HG03159 (cell line): ENCODE measurements around the gene DBN1.

Source experiments
- ATAC-seq: cut with Tn5 transposase; IDR thresholded peaks from one replicate; pipeline ENCODE4 v1.9.1; 2021; ENCODE audit warnings: mild to moderate bottlenecking, moderate library complexity; ENCODE audit not compliant: unreplicated experiment

The DBN1 gene

GRCh38 chr5:177505075-177505474 lies 31.6 kb upstream of the DBN1 start:
- no peak for ATAC-seq

DNA sequence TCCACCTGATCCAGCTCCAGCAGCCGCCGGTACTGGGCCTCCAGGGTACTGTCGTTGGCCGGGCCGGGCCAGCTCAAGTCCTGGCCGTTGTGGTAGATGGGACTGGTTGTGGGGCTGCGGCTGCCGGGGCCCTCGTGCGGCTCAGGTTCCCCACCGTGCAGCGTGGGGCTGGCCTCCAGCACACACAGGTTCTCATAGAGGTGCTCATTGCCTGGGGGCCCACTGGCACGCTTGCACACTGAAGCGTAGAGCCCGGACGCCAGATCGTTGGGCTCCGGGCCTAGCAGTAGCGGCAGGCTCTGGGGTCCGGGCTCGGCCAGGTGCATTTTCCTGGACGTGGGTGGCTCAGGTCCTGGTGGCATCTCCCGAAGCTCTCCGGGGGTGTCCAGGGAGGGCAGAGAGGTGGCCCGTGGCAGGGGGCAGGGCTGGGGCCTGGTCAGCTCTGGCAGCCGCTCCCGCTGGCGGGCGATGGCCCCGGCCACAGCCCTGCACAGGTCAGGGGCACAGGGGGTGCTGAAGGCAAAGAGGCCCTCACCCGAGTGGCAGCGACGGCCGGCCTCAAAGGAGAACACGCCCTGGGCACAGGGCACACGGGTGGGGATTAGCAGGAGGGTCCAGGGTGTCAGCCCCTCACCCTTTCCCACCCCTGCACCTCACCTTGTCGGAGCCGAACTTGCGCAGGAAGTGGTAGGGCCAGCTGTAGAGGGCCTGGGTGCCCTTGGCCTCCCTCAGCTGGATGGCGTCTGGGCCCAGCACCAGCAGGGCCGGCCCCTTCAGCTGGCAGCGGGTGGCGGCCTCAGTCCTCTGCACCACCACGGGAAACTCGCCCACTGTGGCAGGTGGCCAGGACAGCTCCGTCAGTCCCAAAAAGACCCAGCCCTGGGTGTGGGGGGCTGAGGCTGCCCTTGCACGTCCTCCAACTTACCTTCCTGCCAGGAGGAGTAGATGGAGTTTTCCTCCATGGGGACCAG lies 30.9 kb upstream of the DBN1 start:
- ATAC-seq, result no peak

DNA sequence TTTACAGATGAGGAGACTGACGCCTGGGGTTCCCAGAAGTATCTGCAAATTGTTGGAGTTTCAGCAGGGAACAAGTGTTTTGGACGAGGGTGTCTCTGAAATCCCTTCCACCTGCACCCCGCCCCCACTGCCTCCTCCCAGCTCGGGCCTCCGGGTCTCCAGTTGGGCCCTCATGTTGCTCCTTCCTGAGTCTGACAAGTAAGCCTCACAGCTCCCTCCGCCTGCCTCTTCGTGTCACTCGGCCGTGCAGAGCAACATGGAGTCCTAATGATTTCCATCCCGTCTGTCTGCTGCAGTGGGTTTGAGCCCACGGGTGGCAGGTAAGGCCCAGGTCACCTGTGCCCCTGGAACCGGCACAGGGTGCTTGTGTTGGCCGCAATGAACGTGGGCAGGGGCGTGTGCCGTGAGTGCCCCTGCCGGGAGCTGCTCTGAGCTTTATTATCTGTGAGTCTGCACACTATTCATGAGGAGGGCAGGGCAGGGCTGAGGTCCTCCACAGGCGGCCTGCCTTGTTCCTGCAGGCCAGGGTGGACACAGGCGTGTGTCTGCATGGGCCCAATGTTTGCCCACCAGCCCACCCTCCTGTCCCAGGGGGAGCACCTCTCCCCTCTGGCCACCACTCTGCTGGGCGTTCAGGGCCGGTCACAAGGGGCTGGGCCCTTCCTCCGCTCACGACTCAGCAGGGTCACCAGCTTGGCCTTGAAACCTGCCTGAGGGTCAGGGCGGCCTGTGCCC lies 30.1 kb upstream of the DBN1 start:
- ATAC-seq, result no peak

- no peak for ATAC-seq
Measured at GRCh38 chr5:177502886-177503285, 29.5 kb upstream of the DBN1 start.

DNA sequence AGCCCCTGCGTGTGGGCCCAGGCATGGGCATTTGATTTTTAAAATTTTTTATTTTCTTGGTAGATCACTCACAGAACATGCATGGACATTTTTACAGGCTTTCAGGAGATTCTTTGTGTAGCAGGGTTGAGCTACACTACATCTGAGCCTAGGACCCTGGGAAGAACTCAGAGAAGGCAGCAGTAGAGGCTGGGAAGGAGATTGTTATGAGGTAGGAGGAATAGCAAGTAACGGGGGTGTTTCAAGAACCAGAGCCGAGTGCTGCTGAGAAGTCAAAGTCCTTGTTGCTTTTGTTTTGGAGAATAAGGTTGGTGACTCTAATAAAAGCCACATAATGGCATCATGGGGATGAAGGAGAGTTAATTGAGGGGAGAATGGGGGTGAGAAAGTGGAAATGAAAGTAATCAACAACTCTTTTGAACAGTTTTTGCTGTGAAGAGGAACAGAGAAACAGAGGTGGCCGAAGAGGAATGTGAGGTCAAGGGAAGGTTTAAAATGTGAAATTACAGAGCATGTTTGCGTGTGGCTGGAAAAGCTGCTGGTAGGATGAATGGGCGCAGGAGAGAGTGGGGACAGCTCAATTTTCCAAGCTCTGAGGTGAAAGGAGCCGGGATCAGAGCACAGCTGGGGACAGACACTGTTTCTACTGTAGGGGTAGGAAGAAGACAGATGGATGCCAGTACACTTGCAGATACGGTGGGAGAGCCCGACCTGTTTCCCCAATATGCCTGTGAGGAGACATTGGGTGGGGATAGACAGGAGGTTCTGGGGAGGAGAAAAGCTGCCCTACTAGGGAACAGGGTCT lies 28.6 kb upstream of the DBN1 start:
- ATAC-seq, result no peak

- ATAC-seq, result no peak
Measured at GRCh38 chr5:177500685-177501522, 27.5 kb upstream of the DBN1 start.

GRCh38 chr5:177499842-177500241 lies 26.4 kb upstream of the DBN1 start:
- ATAC-seq, result no peak

DNA sequence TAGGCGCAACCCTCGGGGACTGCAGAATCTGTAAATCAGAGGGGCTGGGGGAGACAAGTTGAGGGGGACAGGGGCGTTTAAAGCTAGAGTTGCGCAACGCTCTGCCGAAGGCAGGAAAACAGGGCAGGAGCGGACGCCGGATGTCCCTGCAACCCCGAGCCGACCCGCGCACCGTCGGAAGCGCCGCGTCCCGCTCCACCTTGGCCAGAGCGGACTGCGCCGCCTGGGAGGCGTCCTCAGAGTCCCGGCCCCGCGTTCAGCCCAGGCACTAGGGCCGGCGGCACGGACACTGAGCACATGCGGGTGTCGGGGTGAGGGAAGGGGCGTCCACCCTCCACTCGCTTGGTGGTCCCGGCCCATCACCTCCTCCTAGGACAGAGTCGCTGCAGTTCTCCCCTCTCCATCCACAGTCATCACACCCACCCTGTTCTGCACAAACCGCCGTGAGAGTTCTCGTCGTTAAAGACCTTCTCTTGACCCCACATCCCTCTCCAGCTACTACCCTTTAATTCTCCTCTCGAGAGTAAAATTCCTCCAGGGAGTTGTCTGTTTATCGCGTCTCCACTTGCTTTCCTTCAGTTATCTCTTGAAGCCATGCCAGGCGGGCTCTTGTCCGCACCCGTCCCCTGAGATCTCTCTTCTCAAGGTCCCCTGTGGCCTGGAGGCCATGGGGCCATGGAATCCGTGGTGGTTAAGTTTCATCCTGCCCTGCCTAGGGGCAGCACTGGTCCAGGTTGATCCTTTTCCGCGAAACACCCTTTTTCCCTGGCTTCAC lies 24.8 kb upstream of the DBN1 start:
- no peak for ATAC-seq

DNA sequence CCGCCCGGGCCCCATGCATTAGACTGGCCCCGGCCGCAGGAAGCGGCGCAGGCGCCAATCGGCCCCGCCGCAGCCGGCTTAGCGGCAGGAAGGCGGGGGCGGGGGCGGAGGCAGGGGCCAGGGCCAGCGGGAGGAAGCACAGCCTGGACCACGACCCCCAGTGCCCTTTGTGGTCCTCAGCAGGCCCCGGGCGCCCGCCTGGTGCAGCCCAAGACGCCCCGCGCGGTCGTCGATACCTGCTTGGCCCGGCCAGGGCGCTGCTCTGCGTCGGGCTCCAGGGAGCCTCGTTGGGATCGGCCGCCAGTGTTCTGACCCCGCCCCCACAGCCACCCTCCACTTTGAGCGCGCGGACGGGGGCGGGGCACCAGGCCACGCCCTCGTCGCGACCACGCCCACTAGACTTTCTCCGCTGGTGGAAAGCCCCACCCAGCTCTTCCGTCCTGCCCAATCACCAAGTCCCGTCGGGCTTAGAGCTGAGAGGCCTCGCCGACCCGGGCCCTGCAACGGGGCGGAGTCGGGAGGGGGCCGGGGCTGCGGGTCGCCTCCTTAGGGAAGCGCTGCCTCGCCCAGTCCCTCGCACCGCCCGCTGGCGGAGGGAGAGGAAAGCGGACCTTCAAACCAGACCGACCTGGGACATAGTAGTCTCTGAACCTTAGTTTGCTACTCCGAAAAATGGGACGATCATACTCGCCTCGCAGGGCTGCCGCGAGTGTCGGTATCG lies 24.0 kb upstream of the DBN1 start, which contains the start of gene PDLIM7:
Gene PDLIM7 (minus strand): TSS at position 313 of the 721 bp plus-strand sequence. CDS start 1,092 bp downstream, outside the sequence.
- ATAC-seq, result peak; percentile 70

GRCh38 chr5:177496727-177497291 lies 23.4 kb upstream of the DBN1 start:
- ATAC-seq, result no peak

DNA sequence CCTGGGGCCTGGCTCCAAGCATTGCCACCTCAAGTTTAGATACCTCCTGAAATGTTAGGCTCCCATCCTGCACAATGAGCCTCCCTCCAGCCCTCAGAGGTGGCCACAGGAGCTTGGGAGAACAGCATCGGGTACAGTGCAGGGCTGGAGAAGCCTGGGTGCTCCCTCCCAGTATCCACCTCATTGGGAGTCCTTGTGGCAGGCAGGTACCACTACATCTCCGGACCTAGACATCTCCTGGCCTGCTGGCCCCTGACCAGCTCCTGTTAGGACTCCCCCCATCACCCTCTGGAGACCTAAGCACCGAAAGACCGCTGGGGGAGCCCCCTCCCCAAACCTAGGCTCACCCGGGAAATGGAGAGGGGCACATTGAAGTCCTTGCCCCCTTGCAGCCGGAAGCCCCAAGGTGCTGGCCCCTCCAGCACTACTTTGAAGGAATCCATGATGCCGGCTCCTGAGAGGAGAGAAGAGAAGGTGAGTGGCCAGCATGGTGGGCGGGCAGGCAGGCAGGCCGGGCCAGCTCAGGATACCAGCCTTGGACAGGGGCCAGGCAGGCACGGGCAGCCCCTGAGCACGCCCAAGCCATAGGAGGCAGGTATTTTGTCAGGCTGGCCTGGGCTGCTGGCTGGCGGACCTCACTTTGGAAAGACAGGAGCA lies 22.8 kb upstream of the DBN1 start:
- no peak for ATAC-seq

GRCh38 chr5:177495243-177496060 lies 22.0 kb upstream of the DBN1 start:
- ATAC-seq, result no peak

GRCh38 chr5:177494346-177495195 lies 21.1 kb upstream of the DBN1 start:
- ATAC-seq, result no peak

- no peak for ATAC-seq
Measured at GRCh38 chr5:177493795-177494345, 20.4 kb upstream of the DBN1 start.

GRCh38 chr5:177492841-177493240 lies 19.4 kb upstream of the DBN1 start:
- no peak for ATAC-seq
